Mesenchymal stem cell (in vitro differentiated cells and primary cell): ENCODE data around the gene PCDHA8.
"Not testable (repeated sequence)": the region's sequence is repeated elsewhere in the genome, so short reads cannot be mapped to it uniquely, and the experiment has no call there.

Source experiments
- DNase-seq: peaks from one replicate; pipeline ENCODE4 v3.0.0-alpha.2; 2013
- H2AFZ ChIP-seq: one replicate; pipeline ENCODE4 v1.6.1; 2013; ENCODE audit warnings: low read depth, mild to moderate bottlenecking, control low read depth, inconsistent platforms, low read length, moderate library complexity
- H2AK5ac ChIP-seq: 2 replicates; pipeline ENCODE4 v1.6.1; 2013; ENCODE audit warnings: low read length, moderate library complexity, mild to moderate bottlenecking, inconsistent platforms; ENCODE audit not compliant: severe bottlenecking
- H2BK120ac ChIP-seq: one replicate; pipeline ENCODE4 v1.6.1; 2013; ENCODE audit warnings: low read depth, mild to moderate bottlenecking, inconsistent platforms, low read length, moderate library complexity
- H2BK12ac ChIP-seq, 2 experiments: one replicate each; pipeline ENCODE4 v1.6.1; 2013; ENCODE audit warnings: inconsistent platforms in 2 of 2, low read length in 2 of 2, mild to moderate bottlenecking in 2 of 2, moderate library complexity in 2 of 2, control low read depth in 1 of 2
- H2BK15ac ChIP-seq: one replicate; pipeline ENCODE4 v1.6.1; 2013; ENCODE audit warnings: mild to moderate bottlenecking, low read depth, inconsistent platforms; ENCODE audit not compliant: poor library complexity, severe bottlenecking
- H2BK5ac ChIP-seq: 2 replicates; pipeline ENCODE4 v1.6.1; 2013; ENCODE audit warnings: low read depth, mild to moderate bottlenecking, low read length, control low read depth, inconsistent platforms; ENCODE audit not compliant: poor library complexity, severe bottlenecking
- H3K14ac ChIP-seq, 2 experiments: one replicate each; pipeline ENCODE4 v1.6.1; 2013; ENCODE audit warnings: inconsistent platforms in 2 of 2, low read length in 2 of 2, control low read depth in 1 of 2, mild to moderate bottlenecking in 1 of 2, moderate library complexity in 1 of 2
- H3K18ac ChIP-seq, 2 experiments: one replicate each; pipeline ENCODE4 v1.6.1; 2013; ENCODE audit warnings: inconsistent platforms in 2 of 2, low read length in 2 of 2, control low read depth in 1 of 2, low read depth in 1 of 2, mild to moderate bottlenecking in 1 of 2
- H3K23ac ChIP-seq, 2 experiments: one replicate each; pipeline ENCODE4 v1.6.1; 2013; ENCODE audit warnings: inconsistent platforms in 2 of 2, low read length in 2 of 2, mild to moderate bottlenecking in 2 of 2, moderate library complexity in 2 of 2, control low read depth in 1 of 2
- H3K27ac ChIP-seq: 2 replicates; pipeline ENCODE4 v1.5.1; 2013; ENCODE audit warnings: mild to moderate bottlenecking, moderate library complexity, low read length, control low read depth, inconsistent platforms; ENCODE audit not compliant: poor library complexity, severe bottlenecking
- H3K27me3 ChIP-seq, 2 experiments: 2 replicates each; pipeline versions ENCODE4 v1.6.1 to v1.7.0; 2013; ENCODE audit warnings: low read length in 2 of 2, mild to moderate bottlenecking in 2 of 2, moderate library complexity in 2 of 2, control low read depth in 1 of 2, inconsistent platforms in 1 of 2; ENCODE audit not compliant: control insufficient read depth in 1 of 2, insufficient read depth in 1 of 2
- H3K36me3 ChIP-seq, 2 experiments: 2 replicates each; pipeline versions ENCODE4 v1.6.1 to v1.7.0; 2013; ENCODE audit warnings: low read length in 2 of 2, control low read depth in 1 of 2, inconsistent platforms in 1 of 2, low read depth in 1 of 2, mild to moderate bottlenecking in 1 of 2; ENCODE audit not compliant: insufficient read depth in 2 of 2, control insufficient read depth in 1 of 2
- H3K4ac ChIP-seq, 2 experiments: one replicate each; pipeline ENCODE4 v1.6.1; 2013; ENCODE audit warnings: inconsistent platforms in 2 of 2, low read length in 2 of 2, mild to moderate bottlenecking in 2 of 2, moderate library complexity in 2 of 2, control low read depth in 1 of 2, low read depth in 1 of 2
- H3K4me1 ChIP-seq: 2 replicates; pipeline ENCODE4 v1.6.1; 2013; ENCODE audit warnings: low read depth, low read length, control low read depth; ENCODE audit not compliant: control insufficient read depth, insufficient read depth
- H3K4me2 ChIP-seq: 2 replicates; pipeline ENCODE4 v1.6.1; 2013; ENCODE audit warnings: low read length, mild to moderate bottlenecking, inconsistent platforms; ENCODE audit not compliant: poor library complexity, severe bottlenecking
- H3K4me3 ChIP-seq, 2 experiments: 2 replicates each; pipeline versions ENCODE4 v1.5.1 to v1.7.0; 2013; ENCODE audit warnings: low read length in 2 of 2, mild to moderate bottlenecking in 2 of 2, control low read depth in 1 of 2, low read depth in 1 of 2; ENCODE audit not compliant: insufficient read depth in 1 of 2
- H3K79me1 ChIP-seq: replicated peaks from 2 replicates; pipeline ENCODE4 v1.6.1; 2013; ENCODE audit warnings: mild to moderate bottlenecking, control low read depth, low read length, inconsistent platforms; ENCODE audit not compliant: poor library complexity, severe bottlenecking
- H3K9ac ChIP-seq: 2 replicates; pipeline ENCODE4 v1.7.0; 2013; ENCODE audit warnings: mild to moderate bottlenecking, low read length, moderate library complexity
- H3K9me3 ChIP-seq: 2 replicates; pipeline ENCODE4 v1.7.0; 2013; ENCODE audit warnings: mild to moderate bottlenecking, low read length; ENCODE audit not compliant: control insufficient read depth
- H4K8ac ChIP-seq: one replicate; pipeline ENCODE4 v1.6.1; 2013; ENCODE audit warnings: inconsistent platforms, mild to moderate bottlenecking, low read length, moderate library complexity
- H4K91ac ChIP-seq: one replicate; pipeline ENCODE4 v1.6.1; 2013; ENCODE audit warnings: mild to moderate bottlenecking, low read length, inconsistent platforms
- WGBS: methylation state at CpG from one replicate; pipeline ENCODE4 v1.1.7; 2013; ENCODE audit warnings: mixed read lengths; 5-methylcytosine and 5-hydroxymethylcytosine counted together

The PCDHA8 gene

GRCh38 chr5:140842798-140843733 lies 2.1 kb downstream of the PCDHA8 start:
- no peak overlapping the region for H3K14ac ChIP-seq
- H3K18ac ChIP-seq: no peak overlapping the region
- H3K23ac ChIP-seq: no peak overlapping the region
- H3K27me3 ChIP-seq: no peaks in the 10 kb centered on the region
- H2BK120ac ChIP-seq: no peak overlapping the region
- H3K4me1 ChIP-seq: no peaks in the 10 kb centered on the region
- no peak overlapping the region for H2BK15ac ChIP-seq
- H2BK12ac ChIP-seq: no peak overlapping the region
- H3K9ac ChIP-seq: no peak overlapping the region
- no peak overlapping the region for H2AFZ ChIP-seq
- 97% methylated on average over 46 of the region's 87 CpGs for WGBS
- no peak overlapping the region for H3K4ac ChIP-seq
- no peaks in the 10 kb centered on the region for H3K79me1 ChIP-seq
- no peak overlapping the region for H2AK5ac ChIP-seq
- no peak overlapping the region for H4K91ac ChIP-seq
- DNase-seq: no peak
- no peak overlapping the region for H3K4me2 ChIP-seq
- H3K4me3 ChIP-seq: no peak overlapping the region
- no peak overlapping the region for H4K8ac ChIP-seq
- H3K36me3 ChIP-seq: peaks cover 0 to 11% of the 10 kb centered on the region in 2 experiments
- peaks cover 38% of the 10 kb centered on the region for H3K9me3 ChIP-seq
- H3K27ac ChIP-seq: no peak overlapping the region
- H2BK5ac ChIP-seq: no peak overlapping the region

GRCh38 chr5:140848139-140849102 lies 7.4 kb downstream of the PCDHA8 start, which contains the start of gene PCDHA9:
Gene PCDHA9 (plus strand): TSS chr5:140848382. CDS start chr5:140848496, 114 bp downstream.
- not testable (repeated sequence) for H3K27ac ChIP-seq, H4K91ac ChIP-seq, H3K36me3 ChIP-seq, H2AFZ ChIP-seq, H3K4me3 ChIP-seq, H3K79me1 ChIP-seq, H3K4me2 ChIP-seq, H3K18ac ChIP-seq, H2BK5ac ChIP-seq, H3K4me1 ChIP-seq, H3K4ac ChIP-seq, H2BK15ac ChIP-seq, H2BK12ac ChIP-seq, H4K8ac ChIP-seq, H3K27me3 ChIP-seq, DNase-seq, H3K9ac ChIP-seq, H3K23ac ChIP-seq, H2BK120ac ChIP-seq, H2AK5ac ChIP-seq, H3K14ac ChIP-seq
- 96% methylated on average over 20 of the region's 48 CpGs for WGBS
- peaks cover 42% of the 10 kb centered on the region for H3K9me3 ChIP-seq

GRCh38 chr5:140849831-140850634 lies 9.0 kb downstream of the PCDHA8 start:
- H3K4ac ChIP-seq, H3K4me1 ChIP-seq, H2BK5ac ChIP-seq, H3K4me2 ChIP-seq, H3K4me3 ChIP-seq, H3K23ac ChIP-seq, H3K9ac ChIP-seq, H3K36me3 ChIP-seq, H3K14ac ChIP-seq, H2BK120ac ChIP-seq, DNase-seq, H3K18ac ChIP-seq, H2AK5ac ChIP-seq, H2AFZ ChIP-seq, H4K8ac ChIP-seq, H3K27me3 ChIP-seq, H3K27ac ChIP-seq, H3K79me1 ChIP-seq, H2BK15ac ChIP-seq, H4K91ac ChIP-seq, H2BK12ac ChIP-seq: not testable (repeated sequence)
- peaks cover 41% of the 10 kb centered on the region for H3K9me3 ChIP-seq
- 97% methylated on average over 73 of the region's 101 CpGs for WGBS
